Choroid plexus epithelial cell (primary cell): ENCODE results near the gene F12.
A peak's percentile ranks its signal among the peaks of the same experiment; 100 is the strongest.

Experiments
- DNase-seq: peaks from one replicate; pipeline ENCODE4 v3.0.0-alpha.2; 2010; ENCODE audit warnings: low read depth
- H3K4me3 ChIP-seq: 2 replicates; pipeline ENCODE4 v1.5.1; 2011; ENCODE audit warnings: low read depth, mild to moderate bottlenecking, control low read depth, low read length, moderate library complexity
- CTCF ChIP-seq: conservative IDR thresholded peaks from 2 replicates; pipeline ENCODE4 v1.5.1; 2011; ENCODE audit warnings: low read depth, mild to moderate bottlenecking, control low read depth, inconsistent platforms, low read length, moderate library complexity

F12 gene

GRCh38 chr5:177455036-177455660 is 45.8 kb upstream of the F12 start:
- peak; percentile 73 for DNase-seq

GRCh38 chr5:177454397-177455035 is 45.2 kb upstream of the F12 start:
- peak overlapping the region; percentile 54 for H3K4me3 ChIP-seq
- peak; percentile 87 for DNase-seq
- TF ChIP-seq CTCF, result peak; percentile 63

More at GRCh38 chr5:177455036-177455660, 45.8 kb upstream of the F12 start:
- peak overlapping the region; percentile 54 for H3K4me3 ChIP-seq
- TF ChIP-seq CTCF, result peak; percentile 60

- DNase-seq, result peak; percentile 33
- peak overlapping the region; percentile 36 for H3K4me3 ChIP-seq
- no peak for TF ChIP-seq CTCF
Measured at GRCh38 chr5:177453852-177454396, 44.6 kb upstream of the F12 start.

- H3K4me3 ChIP-seq, result no peak overlapping the region
- no peak for DNase-seq
- no peak for TF ChIP-seq CTCF
Measured at GRCh38 chr5:177452688-177453638, 43.6 kb upstream of the F12 start.

GRCh38 chr5:177450667-177451424 is 41.5 kb upstream of the F12 start:
- no peak for TF ChIP-seq CTCF
- H3K4me3 ChIP-seq, result no peak overlapping the region
- DNase-seq, result no peak

- no peak for TF ChIP-seq CTCF
- DNase-seq, result no peak
- no peak overlapping the region for H3K4me3 ChIP-seq
Measured at GRCh38 chr5:177449140-177450061, 40.0 kb upstream of the F12 start.
